Measurements from ENCODE around the gene VPS35L. TPM values are rescaled to one million over a fixed set of nuclear protein-coding genes. Genes with fewer than 3 reads are reported as not detected.

Gene VPS35L
- total RNA-seq, 1 experiment from 2014 or later, result 14.2 TPM

DNA sequence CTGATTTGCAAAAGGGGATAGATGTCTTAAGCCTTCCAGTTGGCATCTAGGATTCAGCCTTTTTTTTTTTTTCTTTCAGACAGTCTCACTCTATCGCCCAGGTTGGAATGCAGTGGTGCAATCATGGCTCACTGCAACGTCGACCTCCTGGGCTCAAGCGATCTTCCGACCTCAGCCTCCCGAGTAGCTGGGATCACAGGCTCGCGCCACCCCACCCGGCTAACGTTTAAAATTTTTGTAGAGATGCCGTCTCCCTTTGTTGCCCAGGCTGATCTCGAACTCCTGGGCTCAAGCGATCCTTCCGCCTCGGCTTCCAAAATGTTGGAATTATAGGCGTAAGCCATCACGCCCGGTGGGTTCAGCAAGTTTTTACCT lies 32.3 kb upstream of the VPS35L start:
- H3K36me3 Mint-ChIP-seq (ENCODE audit: insufficient read depth, unreplicated experiment), result peaks cover 55% of the 10 kb centered on the region
- H3K4me3 Mint-ChIP-seq (ENCODE audit: low read depth, unreplicated experiment), result no peak overlapping the region
- H3K4me1 Mint-ChIP-seq (ENCODE audit: low read depth, unreplicated experiment), result peaks cover 24% of the 10 kb centered on the region
- H3K27me3 Mint-ChIP-seq (ENCODE audit: unreplicated experiment), result no peaks in the 10 kb centered on the region
- BruUV-seq (replicated peaks), result no TSS peak
- H3K27ac Mint-ChIP-seq (ENCODE audit: unreplicated experiment), result no peak overlapping the region
- intact Hi-C loops (cut with micrococcal nuclease; ENCODE audit: unreplicated experiment), result loop anchor here (10.0 kb wide), 1 partner anchor 428 kb away; no protein-coding TSS in a partner anchor
- H3K9me3 Mint-ChIP-seq (ENCODE audit: low read depth, unreplicated experiment), result no peaks in the 10 kb centered on the region
- CTCF ChIA-PET, result interaction anchor here (0.6 to 1.9 kb wide), 4 partner anchors 18 to 106 kb away, joined by 3 to 8 read pairs (median 3); partner anchors contain the start of genes TMC5 and VPS35L
- DNase-seq, result no peak
- TF ChIP-seq, protein P1, sequence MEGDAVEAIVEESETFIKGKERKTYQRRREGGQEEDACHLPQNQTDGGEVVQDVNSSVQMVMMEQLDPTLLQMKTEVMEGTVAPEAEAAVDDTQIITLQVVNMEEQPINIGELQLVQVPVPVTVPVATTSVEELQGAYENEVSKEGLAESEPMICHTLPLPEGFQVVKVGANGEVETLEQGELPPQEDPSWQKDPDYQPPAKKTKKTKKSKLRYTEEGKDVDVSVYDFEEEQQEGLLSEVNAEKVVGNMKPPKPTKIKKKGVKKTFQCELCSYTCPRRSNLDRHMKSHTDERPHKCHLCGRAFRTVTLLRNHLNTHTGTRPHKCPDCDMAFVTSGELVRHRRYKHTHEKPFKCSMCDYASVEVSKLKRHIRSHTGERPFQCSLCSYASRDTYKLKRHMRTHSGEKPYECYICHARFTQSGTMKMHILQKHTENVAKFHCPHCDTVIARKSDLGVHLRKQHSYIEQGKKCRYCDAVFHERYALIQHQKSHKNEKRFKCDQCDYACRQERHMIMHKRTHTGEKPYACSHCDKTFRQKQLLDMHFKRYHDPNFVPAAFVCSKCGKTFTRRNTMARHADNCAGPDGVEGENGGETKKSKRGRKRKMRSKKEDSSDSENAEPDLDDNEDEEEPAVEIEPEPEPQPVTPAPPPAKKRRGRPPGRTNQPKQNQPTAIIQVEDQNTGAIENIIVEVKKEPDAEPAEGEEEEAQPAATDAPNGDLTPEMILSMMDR (IDR thresholded peaks at IDR 0.05; ENCODE audit: unreplicated experiment), result no peak

DNA sequence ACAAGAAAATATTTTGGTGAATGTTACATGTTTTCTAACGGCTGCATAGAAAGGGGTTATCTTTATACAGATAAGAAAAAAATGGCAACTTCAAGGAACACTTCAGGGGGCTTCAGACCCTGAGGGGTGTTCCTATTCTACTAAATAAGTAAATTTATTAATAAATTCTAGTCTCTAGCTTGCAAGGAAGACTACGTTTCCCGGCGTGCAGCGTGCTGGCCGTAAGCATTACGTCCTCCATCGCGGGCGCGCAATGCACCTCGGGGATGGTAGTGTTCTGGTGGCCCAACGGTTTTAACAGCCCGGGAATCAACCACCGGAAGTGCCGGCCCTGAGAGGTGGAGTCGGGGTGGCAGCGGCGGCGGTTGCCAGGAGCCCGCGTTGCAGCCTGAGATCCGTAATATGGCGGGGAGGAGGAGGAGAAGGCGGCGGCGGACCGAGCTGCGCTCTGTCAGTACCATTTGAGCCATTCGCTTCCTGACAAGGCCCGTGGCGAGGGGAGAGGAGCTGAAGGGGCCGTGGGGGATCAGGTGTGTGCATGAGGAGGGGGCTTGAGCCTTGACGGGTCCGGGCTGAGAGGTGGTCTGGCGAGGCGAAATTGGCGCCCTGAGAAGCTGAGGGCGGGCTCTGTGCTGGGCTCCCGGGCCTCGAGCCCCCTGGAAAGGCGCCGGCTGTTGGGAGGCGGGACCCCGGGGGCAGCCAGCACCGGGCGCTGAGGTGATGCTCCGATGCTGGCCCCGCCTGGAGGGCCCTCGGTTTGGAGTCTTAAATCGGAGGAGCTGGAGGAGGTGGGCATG lies 31.7 kb upstream of the VPS35L start, which contains the start of gene CCP110:
TSS of gene CCP110 (plus strand) at position 384 of the 797 bp plus-strand sequence. CDS start 3,940 bp downstream, outside the sequence.
- Mint-ChIP-seq H3K27ac (ENCODE audit: unreplicated experiment) (peak within 1 kb of the TSS; percentile 77), H3K4me1 (ENCODE audit: low read depth, unreplicated experiment) (peaks cover 19% of the 10 kb centered on the region), H3K27me3 (ENCODE audit: unreplicated experiment) (no peaks in the 10 kb centered on the region), H3K4me3 (ENCODE audit: low read depth, unreplicated experiment) (peak within 1 kb of the TSS; percentile 86), H3K9me3 (ENCODE audit: low read depth, unreplicated experiment) (no peaks in the 10 kb centered on the region), H3K36me3 (ENCODE audit: insufficient read depth, unreplicated experiment) (peaks cover 49% of the 10 kb centered on the region)
- CTCF ChIA-PET, result interaction anchor here (0.5 to 1.9 kb wide), 10 partner anchors 8 to 416 kb away, joined by 3 to 8 read pairs (median 3); partner anchors contain the start of genes TMC5 and VPS35L
- TF ChIP-seq, protein P1 (IDR thresholded peaks at IDR 0.05; ENCODE audit: unreplicated experiment), result no peak
- peak; percentile 98 for DNase-seq
- no TSS peak for BruUV-seq (replicated peaks)
- intact Hi-C loops (cut with micrococcal nuclease; ENCODE audit: unreplicated experiment), result loop anchor here (10.0 kb wide), 1 partner anchor 429 kb away; no protein-coding TSS in a partner anchor

DNA sequence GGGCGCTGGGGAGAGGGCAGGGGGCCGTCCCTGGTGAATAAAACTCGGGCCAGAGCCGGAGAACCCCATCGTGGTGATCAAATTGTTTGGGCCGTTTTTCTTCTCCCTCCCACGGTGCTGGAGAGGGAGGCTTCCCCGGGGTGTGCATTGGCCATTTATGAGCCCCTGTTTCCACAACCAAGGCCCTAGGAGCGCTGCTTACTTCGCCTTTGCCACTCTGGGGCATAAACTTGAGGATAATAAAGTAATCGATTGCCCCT lies 31.2 kb upstream of the VPS35L start:
- CTCF ChIA-PET, result interaction anchor here (0.5 to 1.9 kb wide), 8 partner anchors 8 to 417 kb away, joined by 3 to 8 read pairs (median 3); partner anchors contain the start of genes TMC5 and VPS35L
- Mint-ChIP-seq H3K4me3 (ENCODE audit: low read depth, unreplicated experiment) (peak overlapping the region; percentile 86), H3K4me1 (ENCODE audit: low read depth, unreplicated experiment) (peaks cover 15% of the 10 kb centered on the region), H3K36me3 (ENCODE audit: insufficient read depth, unreplicated experiment) (peaks cover 46% of the 10 kb centered on the region), H3K9me3 (ENCODE audit: low read depth, unreplicated experiment) (no peaks in the 10 kb centered on the region), H3K27ac (ENCODE audit: unreplicated experiment) (peak overlapping the region; percentile 23), H3K27me3 (ENCODE audit: unreplicated experiment) (no peaks in the 10 kb centered on the region)
- no TSS peak for BruUV-seq (replicated peaks)
- TF ChIP-seq, protein P1 (IDR thresholded peaks at IDR 0.05; ENCODE audit: unreplicated experiment), result no peak
- intact Hi-C loops (cut with micrococcal nuclease; ENCODE audit: unreplicated experiment), result loop anchor here (10.0 kb wide), 1 partner anchor 429 kb away; no protein-coding TSS in a partner anchor
- no peak for DNase-seq

DNA sequence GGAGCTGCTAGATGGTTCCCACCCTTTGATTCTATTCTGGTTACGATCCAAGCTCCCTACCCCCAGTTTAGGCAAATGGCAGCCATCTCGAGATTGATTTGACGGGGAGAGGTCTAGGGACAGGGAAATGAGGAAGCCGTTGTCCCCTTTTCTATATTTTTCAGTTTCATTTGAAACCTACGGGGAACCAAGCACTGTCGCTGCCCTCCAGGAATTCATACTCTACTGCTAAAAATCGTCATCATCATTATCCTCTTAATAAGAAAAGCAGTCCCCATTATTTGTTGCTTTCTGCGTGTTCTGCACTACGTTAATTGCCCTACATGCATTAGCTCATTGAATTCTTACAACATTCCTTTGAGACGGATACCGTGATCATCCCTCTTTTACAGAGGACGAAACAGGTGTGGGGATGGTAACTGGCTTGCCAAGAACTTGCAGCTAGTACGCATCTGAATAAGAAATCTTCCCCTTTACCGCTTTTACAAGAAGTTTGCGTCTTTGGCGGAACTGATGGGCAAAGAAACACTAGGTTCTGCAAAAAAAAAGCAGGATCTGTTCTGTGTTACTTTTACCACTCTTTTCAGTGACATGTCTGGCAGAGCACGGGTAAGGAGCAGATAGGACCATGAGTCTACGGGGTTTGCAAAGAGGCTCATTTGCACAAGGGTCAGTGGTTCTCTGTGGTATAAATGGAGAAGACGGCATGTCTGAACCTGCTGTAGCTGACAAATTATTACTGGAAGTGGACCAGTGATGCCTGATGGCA lies 30.7 kb upstream of the VPS35L start:
- TSS peak; percentile 32 for BruUV-seq (replicated peaks)
- Mint-ChIP-seq H3K4me1 (ENCODE audit: low read depth, unreplicated experiment) (peaks cover 15% of the 10 kb centered on the region), H3K27ac (ENCODE audit: unreplicated experiment) (peak overlapping the region; percentile 23), H3K36me3 (ENCODE audit: insufficient read depth, unreplicated experiment) (peaks cover 46% of the 10 kb centered on the region), H3K9me3 (ENCODE audit: low read depth, unreplicated experiment) (no peaks in the 10 kb centered on the region), H3K4me3 (ENCODE audit: low read depth, unreplicated experiment) (peak overlapping the region; percentile 86), H3K27me3 (ENCODE audit: unreplicated experiment) (no peaks in the 10 kb centered on the region)
- intact Hi-C loops (cut with micrococcal nuclease; ENCODE audit: unreplicated experiment), result loop anchor here (10.0 kb wide), 1 partner anchor 430 kb away; no protein-coding TSS in a partner anchor
- TF ChIP-seq, protein P1 (IDR thresholded peaks at IDR 0.05; ENCODE audit: unreplicated experiment), result no peak
- CTCF ChIA-PET, result interaction anchor here (0.5 to 1.9 kb wide), 7 partner anchors 9 to 1776 kb away, joined by 3 to 8 read pairs (median 3); partner anchors contain the start of gene VPS35L
- DNase-seq, result no peak

All from Calu3 (cell line).